GM18499 (cell line): ENCODE data around the gene GPC5.

Experiments used
- ATAC-seq: cut with Tn5 transposase; IDR thresholded peaks from one replicate; pipeline ENCODE4 v1.9.1; 2021; ENCODE audit warnings: moderate number of reproducible peaks; ENCODE audit not compliant: insufficient read depth, unreplicated experiment

GPC5 gene

DNA sequence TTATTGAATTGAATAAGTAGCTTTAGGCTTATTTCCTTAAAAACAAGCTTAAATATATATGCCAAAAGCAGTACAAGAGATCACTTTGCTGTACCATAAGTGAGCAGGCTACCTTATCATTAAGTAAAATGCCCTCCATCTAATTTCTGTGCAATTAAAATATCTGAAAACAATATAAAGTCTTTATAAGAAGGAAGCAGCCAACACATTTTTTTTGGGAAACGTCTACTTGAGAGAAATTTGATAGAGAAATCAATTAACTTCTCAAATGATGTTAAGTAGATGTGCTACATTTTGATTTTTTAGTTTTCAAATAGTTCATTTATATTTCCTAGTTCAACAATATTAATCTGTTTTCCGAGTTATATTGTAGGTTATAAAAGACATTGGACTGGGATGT, 52.5 kb downstream of the GPC5 start:
- ATAC-seq = no peak

GRCh38 chr13:91454666-91455065, 56.2 kb downstream of the GPC5 start:
- no peak for ATAC-seq

GRCh38 chr13:91456837-91457236, 58.4 kb downstream of the GPC5 start:
- ATAC-seq = no peak

DNA sequence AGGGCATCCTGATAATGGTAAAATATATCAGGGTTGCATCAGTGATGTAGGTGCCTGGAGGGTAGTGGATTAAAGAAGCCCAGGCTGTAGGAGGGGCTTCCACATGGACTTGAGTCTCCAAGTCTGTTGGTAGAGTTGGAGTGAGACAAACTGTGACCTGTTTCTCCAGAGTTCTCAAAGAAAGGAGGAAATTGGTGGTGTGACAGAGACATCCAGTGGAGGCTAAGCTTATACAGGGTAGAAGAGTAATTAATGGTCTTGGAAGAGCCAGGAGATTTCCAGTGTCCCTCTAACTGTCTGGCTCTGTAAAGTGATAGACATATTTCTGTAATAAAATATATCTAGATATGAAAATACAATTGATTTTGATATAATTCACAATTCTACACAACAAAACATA, 61.1 kb downstream of the GPC5 start:
- ATAC-seq = no peak

DNA sequence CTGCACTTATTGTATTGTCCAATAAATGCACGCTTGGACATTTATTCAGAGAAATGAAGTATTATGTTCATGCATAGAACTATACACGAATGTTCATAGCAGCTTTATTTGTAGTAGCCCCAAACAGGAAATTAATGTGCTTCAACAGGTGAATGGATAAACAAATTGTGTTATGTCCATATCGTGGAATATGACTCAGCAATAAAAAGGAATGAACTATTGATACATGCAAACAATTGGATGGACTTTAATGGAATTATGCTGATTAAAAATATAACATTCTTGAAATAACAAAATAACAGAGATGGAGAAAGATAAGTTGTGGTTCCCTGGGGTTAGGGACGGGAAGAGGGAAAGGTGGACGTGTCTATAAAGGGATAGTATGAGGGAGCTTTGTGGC, 65.9 kb downstream of the GPC5 start:
- no peak for ATAC-seq

DNA sequence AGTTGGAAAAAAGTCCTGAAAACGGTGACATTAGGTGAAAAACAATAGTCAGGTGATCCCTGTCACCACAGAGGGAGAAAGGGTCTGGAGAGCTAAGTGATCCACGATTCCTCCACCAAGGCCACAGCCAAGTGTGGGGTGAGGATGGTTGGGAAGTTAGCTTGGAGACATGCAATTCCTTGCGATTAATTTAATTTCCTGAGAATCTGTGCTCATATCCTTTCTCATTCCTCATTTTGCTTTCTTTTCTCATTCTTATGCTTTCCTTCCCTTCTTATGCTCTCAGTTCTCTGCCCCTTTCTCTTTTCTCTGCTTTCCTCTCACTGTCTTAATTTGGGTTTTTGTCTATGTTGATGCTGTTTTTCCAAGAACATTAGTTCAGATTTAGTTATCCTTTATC, 68.8 kb downstream of the GPC5 start:
- no peak for ATAC-seq

- ATAC-seq = no peak
Measured at GRCh38 chr13:91468301-91468700, 69.9 kb downstream of the GPC5 start.

DNA sequence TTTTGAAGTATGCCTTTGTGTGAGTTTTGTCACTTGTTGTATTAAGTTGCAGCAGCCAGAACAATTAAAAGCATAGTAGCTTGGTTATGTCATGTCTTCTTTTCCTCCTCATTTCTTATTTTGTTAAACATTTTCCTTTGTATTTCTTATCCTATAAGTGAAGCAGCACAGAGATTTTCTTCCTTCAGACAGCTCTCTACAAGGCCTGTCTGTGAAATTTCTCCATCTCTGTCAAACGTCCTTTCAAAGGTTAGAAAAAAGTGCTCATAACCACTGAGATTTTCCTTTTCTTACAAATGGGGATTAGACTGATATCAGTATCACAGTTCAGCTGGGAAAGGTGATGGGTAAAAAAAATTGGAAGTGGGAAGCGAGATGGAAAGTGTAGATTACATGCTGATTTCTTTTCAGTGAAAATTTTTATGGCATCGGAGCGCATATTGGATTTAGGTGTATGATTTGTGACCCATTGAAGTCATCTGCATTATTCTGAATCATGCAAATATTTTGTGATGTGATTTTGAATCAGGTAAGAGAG, 71.7 kb downstream of the GPC5 start:
- ATAC-seq = no peak

- ATAC-seq = no peak
Measured at GRCh38 chr13:91470681-91471080, 72.3 kb downstream of the GPC5 start.

- ATAC-seq = no peak
Measured at GRCh38 chr13:91482427-91482826, 84.0 kb downstream of the GPC5 start.

GRCh38 chr13:91491980-91492379, 93.6 kb downstream of the GPC5 start:
- ATAC-seq = no peak

GRCh38 chr13:91493442-91493841, 95.0 kb downstream of the GPC5 start:
- no peak for ATAC-seq

DNA sequence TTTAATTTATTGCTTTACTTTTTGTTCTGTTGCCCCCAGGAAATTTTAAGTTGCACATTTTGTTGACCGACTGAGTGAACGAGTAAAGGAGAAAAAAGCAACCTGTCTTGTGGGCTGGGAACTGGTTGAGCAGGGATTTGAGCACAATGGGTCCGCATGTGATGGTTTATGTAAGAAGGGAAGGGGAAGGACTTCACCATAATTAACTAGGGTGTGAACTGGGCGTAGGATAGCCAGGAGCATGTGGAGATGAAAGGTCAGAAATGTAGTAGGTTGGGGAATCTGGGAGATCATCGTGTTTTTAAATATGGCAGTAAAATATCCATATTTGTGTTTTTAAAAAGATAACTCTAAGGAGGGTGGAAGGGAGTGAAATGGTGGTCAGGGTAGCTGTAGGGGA, 99.9 kb downstream of the GPC5 start:
- ATAC-seq = no peak

DNA sequence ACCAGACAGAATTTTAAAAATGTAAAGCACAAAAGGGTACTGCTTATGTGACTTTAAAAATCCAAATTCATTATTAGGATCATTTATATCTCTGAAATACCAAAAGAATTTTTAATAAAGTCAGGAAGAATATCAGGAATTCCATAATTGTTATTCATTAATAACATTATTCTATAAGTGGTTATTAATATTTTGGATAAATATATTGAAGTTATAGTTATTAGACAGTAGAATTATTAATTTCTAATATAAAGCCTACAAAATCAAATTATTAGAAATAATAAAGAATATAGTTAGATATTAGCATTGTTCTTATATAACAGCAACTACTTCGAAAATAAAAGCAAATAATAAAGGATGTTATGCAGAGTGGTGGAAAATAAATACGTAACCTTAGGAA, 105.8 kb downstream of the GPC5 start:
- no peak for ATAC-seq

- ATAC-seq = no peak
Measured at GRCh38 chr13:91506759-91507158, 108.3 kb downstream of the GPC5 start.

DNA sequence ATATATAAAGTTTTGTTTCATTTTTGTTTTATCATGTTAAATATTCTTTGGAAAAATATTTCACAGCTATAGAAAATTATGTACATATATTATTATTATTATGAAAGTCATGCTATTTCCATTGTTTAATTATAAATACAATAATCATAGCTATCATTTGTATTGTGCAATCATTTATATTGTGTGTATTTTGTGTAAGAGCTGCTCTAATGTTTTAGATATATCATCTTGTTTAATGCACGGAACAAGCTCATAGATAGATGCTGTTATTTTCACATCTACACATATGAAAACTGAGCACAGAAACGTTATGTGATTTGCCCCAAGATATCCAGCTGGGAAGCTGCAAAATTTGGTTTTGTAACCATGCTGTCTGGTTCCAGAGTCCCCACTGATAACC, 111.6 kb downstream of the GPC5 start:
- no peak for ATAC-seq

- no peak for ATAC-seq
Measured at GRCh38 chr13:91513790-91514189, 115.4 kb downstream of the GPC5 start.

DNA sequence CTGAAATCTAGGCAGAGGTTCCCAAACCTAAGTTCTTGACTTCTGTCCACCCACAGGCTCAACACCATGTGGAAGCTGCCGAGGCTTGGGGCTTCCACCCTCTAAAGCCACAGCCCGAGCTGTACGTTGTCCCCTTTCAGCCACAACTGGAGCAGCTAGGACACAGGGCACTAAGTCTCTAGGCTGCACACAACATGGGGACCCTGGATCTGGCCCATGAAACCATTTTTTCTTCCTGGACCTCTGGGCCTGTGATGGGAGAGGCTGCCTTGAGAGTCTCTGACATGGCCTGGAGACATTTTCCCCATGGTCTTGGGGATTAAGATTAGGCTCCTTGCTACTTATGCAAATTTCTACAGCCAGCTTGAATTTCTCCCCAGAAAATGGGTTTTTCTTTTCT, 118.4 kb downstream of the GPC5 start:
- ATAC-seq = no peak

GRCh38 chr13:91520952-91521351, 122.5 kb downstream of the GPC5 start:
- no peak for ATAC-seq

DNA sequence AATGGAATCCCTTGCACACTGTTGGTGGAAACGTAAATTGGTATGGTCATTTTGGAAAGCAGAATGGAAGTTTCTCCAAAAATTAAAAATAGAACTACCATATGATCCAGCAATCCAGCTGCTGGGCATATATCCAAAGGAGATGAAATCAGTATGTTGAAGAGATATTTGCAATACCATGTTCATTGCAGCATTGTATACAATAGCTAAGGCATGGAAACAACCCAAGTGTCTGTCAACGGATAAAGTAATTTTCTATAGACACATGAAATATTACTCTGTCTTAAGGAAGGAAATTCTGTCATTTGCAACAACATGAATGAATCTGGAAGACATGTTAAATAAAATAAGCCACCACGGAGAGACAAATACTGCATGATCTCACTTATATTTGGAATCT, 124.7 kb downstream of the GPC5 start:
- ATAC-seq = no peak

GRCh38 chr13:91526543-91527033, 128.2 kb downstream of the GPC5 start:
- ATAC-seq = no peak

DNA sequence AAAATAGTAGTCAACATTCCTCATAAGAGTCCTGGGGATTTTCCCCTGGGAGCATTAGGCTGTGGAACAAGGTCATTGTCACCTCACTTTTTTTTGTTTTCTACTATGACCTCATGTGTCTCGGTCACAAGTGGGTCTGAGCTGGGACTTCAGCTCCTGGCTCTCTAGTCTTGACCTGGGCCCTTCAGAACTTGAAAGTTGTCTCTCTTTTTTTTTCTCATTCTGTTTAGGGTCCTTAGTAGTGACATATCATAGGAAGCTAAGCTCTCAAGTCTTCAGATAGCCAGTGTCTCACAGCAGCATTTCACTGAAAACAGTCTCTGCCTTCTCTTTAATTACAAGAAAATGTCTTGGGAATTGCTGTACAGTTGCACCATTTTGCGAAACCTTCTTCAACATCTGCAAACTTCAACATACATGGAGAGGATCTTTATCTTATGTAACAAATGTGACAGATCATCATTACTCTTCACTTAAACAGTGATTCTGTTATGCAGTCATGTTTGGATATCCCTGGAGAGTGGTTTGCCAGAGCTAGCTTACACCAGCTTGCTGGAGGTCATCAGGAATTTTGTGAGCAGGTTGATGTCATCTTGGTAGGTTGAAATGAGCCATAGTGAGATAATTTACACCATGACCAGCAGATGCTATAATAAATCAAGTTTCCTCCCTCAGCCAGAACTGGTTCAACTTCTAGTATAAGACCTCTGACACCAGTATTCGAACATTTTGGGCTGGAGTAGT, 131.5 kb downstream of the GPC5 start:
- ATAC-seq = no peak
